GM19025 (cell line): ENCODE measurements around the gene TLK1.
"Not testable (repeated sequence)": the region's sequence is repeated elsewhere in the genome, so short reads cannot be mapped to it uniquely, and the experiment has no call there.

Experiments used
- ATAC-seq: cut with Tn5 transposase; IDR thresholded peaks from one replicate; pipeline ENCODE4 v1.9.1; 2021; ENCODE audit warnings: mild to moderate bottlenecking, low read depth, moderate library complexity; ENCODE audit not compliant: unreplicated experiment

The TLK1 gene

GRCh38 chr2:171171808-171172207 is 11.1 kb upstream of the TLK1 start:
- ATAC-seq, result no peak

GRCh38 chr2:171169839-171170238 is 9.1 kb upstream of the TLK1 start:
- ATAC-seq, result no peak

- ATAC-seq, result no peak
Measured at GRCh38 chr2:171169333-171169732, 8.6 kb upstream of the TLK1 start.

GRCh38 chr2:171167352-171167997 is 6.8 kb upstream of the TLK1 start:
- no peak for ATAC-seq

- ATAC-seq, result no peak
Measured at GRCh38 chr2:171166328-171166983, 5.8 kb upstream of the TLK1 start.

- ATAC-seq, result no peak
Measured at GRCh38 chr2:171165967-171166327, 5.3 kb upstream of the TLK1 start.

- ATAC-seq, result no peak
Measured at GRCh38 chr2:171163261-171163660, 2.6 kb upstream of the TLK1 start.

GRCh38 chr2:171162522-171163197 is 2.0 kb upstream of the TLK1 start:
- ATAC-seq, result not testable (repeated sequence)

GRCh38 chr2:171160956-171161740 is 455 bp upstream of the TLK1 start:
- ATAC-seq, result peak; percentile 66

GRCh38 chr2:171159372-171160118 is 1.1 kb downstream of the TLK1 start:
- ATAC-seq, result no peak

GRCh38 chr2:171158790-171159371 is 1.8 kb downstream of the TLK1 start:
- no peak for ATAC-seq

- ATAC-seq, result no peak
Measured at GRCh38 chr2:171158036-171158789, 2.5 kb downstream of the TLK1 start.

- no peak for ATAC-seq
Measured at GRCh38 chr2:171157109-171157500, 3.6 kb downstream of the TLK1 start.

GRCh38 chr2:171154348-171154747 is 6.3 kb downstream of the TLK1 start:
- ATAC-seq, result no peak

- ATAC-seq, result no peak
Measured at GRCh38 chr2:171150694-171151285, 9.9 kb downstream of the TLK1 start.

GRCh38 chr2:171149986-171150693 is 10.6 kb downstream of the TLK1 start:
- ATAC-seq, result no peak

- ATAC-seq, result no peak
Measured at GRCh38 chr2:171149171-171149938, 11.3 kb downstream of the TLK1 start.

- no peak for ATAC-seq
Measured at GRCh38 chr2:171147081-171147480, 13.6 kb downstream of the TLK1 start.
